A673 (cell line): ENCODE measurements around the gene S100A11.
A peak's percentile ranks its signal among the peaks of the same experiment; 100 is the strongest.

Source experiments
- CTCF ChIP-seq: fragments of 300-800, 200-600 bp; sonication (generic); conservative IDR thresholded peaks from 2 replicates; pipeline ENCODE4 v1.5.1; 2017; ENCODE audit warnings: low read depth, mild to moderate bottlenecking, antibody characterized with exemption, low read length, moderate library complexity, mixed read lengths
- EZH2 ChIP-seq: fragments of 200-600 bp; sonication (generic); IDR thresholded peaks from 2 replicates; pipeline ENCODE4 v1.6.1; 2017; ENCODE audit warnings: borderline replicate concordance, low read depth, mild to moderate bottlenecking, mixed read lengths, antibody characterized with exemption, low read length; ENCODE audit not compliant: poor library complexity, severe bottlenecking

DNA sequence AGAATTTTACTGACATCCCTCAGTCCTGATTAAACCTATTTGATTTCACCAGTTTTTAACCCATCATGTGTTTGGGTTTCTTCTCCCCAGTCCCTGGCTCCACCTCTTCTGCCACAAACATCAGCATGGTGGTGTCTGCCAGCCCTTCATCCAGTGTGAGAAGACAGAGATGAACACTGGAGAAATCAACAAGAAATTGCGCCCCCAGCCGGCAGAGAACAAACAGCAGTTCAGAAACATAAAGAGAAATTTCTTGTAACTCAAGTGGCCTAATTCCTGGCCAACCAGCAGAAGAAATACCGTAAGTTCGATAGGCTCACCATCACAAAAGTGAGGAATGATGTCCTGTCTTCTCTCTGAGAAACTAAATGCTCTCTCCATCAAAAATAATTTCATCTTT is 18.3 kb downstream of the S100A11 start:
- peak; percentile 63 for TF ChIP-seq CTCF
- TF ChIP-seq EZH2, result no peak
